Stimulated activated CD4-positive, alpha-beta T cell treated with anti-CD3 and anti-CD28 coated beads, Interleukin-15, amount 100 ng/mL, for 1 hour (primary cell): Measurements from ENCODE around the gene PDE11A.

Experiments
- DNase-seq, 2 donors: peaks; one replicate each; pipeline ENCODE4 v3.0.0-alpha.2; 2020; ENCODE audit warnings: low read depth in 1 of 2, low spot score in 1 of 2

PDE11A gene

DNA sequence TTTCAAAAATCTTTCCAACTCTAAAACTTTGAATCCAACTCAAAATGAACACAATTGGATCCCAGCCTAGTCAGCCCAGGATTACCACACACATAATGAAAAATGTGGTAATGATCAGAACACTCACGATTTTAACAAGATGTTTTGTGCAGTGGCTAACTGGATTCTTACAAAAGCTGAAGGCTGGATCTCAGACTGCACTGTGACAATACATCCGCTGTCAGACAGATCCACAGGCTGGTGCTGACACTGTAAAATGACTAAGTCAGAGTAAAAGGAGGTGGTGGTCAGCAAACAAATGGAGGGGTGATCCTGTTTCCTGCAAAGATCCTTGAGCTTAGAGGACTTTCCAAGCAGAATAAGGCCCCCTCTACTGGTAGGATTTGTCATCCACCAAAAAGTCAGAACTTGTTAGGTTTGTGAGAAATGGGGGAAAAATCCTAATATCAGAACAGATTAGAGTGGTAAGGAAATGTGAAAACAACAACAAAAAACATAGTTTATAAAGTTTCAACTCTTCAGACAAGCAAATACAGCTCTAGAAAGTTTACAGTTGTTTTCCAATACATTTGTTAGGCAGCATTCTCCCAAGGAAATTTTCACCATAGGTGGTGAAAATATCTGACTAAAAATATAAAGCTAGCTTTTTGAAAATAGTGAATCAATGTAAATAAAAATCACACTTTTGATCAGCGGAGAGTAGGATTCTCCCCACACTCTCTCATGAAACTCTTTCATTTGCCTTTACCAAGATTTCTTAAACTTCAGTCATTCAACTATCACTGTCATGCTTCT lies 468.1 kb downstream of the PDE11A start:
- no peak for DNase-seq

DNA sequence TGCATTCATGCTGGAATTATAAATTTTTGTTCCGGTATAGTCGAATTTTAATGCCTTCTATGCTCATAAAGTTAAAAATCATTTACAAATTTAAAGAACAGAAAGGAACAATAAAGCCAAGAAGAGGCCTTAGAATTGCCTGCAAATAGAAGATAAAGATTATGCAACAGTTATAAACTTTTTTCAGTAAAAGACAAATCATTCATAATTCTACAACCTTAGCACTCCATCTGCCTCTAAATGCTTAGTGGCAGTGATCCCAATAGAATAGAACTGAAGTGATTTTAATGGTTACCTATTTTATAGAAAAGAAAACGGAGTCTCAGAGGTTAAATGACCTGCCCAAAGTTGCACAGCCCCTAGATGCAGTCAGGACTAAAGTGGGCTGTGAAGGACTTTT lies 468.8 kb downstream of the PDE11A start:
- DNase-seq: no peak

DNA sequence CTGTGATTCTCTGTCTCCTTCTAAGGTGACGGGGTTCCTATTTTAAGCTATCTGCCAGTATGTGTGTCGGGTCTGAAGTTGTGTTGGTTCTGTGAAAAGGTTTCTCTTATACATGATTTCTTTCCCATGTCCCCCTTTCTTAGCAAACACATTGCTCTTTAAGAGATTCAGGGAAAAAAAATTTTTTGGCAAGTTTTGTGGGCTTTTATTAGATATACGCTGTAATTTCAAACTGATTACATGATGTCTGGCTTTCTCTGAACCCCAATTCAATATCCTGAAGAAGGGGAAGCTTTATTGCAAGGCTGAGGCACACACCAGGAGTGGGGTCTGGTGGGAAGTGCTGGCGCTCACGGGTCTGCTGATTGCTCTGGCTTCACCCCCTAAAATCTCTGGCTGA lies 469.4 kb downstream of the PDE11A start:
- DNase-seq: no peak

DNA sequence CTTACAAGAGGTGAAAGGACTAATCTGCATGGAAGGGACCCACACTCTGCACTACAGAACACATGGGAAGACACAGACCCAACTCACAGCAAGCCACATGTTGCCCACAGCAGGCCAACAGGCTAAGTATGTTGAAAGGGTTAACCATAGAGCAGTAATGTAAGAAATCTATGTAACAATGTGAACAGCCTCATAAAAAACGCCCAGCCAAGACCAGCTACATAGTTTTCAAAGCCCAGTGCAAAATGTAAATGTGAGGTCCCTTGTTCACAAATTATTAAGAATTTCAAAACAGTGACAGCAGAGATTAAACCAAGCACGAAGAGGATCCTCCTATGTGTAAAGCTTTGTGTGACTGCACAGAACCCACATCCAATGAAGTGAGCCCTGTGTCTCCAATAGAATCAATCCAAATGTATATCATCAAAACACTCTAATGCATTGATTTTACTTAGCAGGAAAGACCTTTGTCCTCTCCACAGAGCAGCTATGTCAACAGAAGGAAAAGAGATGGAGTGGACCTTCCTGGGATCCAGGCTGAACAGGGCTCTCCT lies 469.9 kb downstream of the PDE11A start:
- no peak for DNase-seq

- DNase-seq: no peak
Measured at GRCh38 chr2:177600917-177601316, 471.7 kb downstream of the PDE11A start.

DNA sequence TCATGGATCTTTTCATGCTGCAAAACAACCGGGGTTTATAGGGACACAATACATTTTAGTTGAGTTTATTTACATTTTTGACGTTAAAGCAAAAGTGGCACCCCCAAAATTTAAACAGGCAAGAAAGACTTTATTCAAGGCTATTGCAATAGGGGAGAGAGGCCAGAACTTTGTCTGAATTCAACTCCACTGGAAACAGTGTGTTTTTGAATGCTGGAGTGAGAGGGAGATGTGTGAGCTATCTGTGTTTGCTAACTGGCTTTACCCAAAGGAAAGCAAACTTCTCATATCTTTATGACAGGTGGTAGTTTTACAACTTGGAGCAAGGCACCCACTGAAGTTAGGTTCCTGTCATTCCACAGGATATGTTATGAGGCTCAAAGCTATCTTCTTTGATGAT lies 472.6 kb downstream of the PDE11A start:
- no peak for DNase-seq

DNA sequence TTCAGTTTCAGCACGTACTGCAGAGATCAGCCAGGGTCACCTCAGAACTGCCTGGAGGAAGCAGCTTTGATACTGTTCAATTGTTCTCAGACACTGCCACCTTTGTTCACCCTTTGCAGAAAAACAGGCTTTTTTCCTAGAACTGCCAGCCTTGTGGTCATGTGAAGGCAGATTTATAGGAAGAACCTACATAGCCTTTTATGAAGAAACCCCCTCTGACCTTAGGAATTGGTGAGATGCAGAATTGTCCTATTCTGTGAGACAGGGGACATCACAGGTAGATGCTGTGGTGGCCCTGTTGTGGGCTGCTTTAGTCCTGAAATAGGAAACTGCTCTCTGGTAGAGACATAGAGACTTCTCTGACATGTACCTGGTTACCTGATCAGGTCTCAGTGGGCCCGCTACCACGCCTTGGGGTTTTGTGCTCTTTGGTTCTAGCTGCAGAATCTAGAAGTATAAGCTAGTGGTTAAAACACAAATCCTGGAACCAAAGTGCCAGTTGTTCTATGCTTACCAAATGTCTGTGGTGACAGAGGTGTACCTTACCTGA lies 473.4 kb downstream of the PDE11A start:
- DNase-seq: no peak

DNA sequence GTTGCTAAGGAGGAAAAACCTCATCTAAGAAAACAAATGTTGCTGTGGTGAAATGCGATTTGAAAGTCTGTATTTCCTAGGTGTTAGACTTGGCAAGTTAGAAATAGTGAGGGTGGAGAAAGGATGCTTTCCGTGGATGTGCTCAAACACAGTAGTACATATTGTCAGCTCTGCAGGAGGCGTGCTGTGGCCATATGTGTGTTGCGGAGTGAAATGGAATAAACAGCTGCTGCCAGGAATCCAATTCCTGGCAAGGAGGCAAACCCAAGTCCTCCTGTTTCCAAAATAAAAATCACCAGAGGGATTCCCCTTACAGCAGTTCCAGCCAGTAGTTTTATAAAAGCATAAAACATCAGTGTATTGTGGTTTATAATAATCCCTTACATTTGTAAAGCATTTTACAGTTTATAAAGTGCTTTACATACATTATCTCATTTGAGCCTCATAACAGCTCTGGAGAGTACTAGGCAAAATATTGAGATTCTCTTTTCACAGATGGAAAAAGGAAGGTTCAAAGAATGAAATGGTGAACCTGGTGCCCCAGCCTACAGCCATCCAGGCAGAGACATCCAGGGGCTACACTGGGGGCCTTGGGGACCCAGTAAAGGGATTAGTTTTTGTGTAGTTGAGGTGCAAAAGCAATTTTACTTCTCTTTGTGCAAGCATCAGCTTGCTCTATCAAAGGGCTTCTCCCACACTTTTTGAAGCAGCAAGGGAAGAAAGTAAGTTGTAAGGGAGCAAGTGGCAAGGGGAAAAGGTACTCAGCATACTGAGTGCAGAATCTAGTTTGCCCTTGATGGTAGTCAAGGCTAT lies 474.0 kb downstream of the PDE11A start:
- no peak for DNase-seq

- DNase-seq: no peak
Measured at GRCh38 chr2:177597759-177598158, 474.8 kb downstream of the PDE11A start.

GRCh38 chr2:177596866-177597265 lies 475.7 kb downstream of the PDE11A start:
- DNase-seq: no peak

DNA sequence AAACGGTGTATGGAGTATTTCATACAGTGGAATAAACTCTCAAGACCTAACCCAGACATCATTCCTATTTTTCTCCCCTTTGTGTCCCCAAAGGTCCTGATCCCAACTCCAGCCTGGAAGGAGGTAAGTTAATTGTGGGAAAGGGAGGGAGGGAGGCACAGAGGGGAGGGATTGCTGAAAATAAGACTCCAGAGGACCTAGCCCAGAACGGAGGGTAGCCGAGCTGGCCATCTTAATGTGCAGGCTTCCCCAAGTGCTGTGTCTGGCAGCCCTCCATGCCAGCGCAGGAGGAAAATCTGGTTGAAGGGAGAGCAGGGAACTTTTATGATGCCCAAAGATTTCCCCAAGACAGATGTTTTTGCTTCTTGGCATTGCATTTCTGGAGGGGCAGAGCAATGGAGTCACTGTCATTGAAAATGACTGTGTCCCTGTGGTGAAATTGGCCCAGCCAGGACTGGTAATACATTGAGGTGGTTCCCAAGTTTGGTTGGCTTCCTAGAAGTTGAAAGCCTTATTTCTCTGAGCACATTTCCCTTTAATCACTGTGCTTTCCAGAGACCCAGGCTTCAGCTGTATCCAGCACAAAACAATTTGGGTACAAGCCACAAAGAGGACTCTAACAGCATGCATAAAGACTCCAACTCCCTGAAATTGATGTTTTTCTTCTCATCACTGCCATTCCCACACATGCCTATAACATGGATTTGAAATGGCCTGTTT lies 477.3 kb downstream of the PDE11A start:
- DNase-seq: no peak

DNA sequence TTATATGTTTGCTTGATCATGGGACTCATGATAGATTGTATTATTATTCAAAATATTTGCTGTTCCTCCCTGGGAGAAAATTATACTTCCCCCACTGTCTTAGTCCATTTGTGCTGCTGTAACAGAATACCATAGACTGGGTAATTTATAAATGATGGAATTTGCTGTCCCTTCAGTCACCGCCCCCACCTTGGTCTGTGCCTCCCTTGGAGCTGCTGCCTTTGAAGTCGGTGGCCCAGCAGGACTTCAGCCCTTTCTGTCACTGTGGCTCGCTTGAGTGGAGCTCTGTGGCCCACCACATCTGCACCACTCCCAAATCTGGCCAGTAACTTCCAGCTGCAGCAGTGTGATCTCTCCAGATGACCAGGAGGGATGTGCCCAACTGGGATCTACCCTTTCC lies 479.2 kb downstream of the PDE11A start:
- no peak for DNase-seq

GRCh38 chr2:177592945-177593344 lies 479.6 kb downstream of the PDE11A start:
- no peak for DNase-seq

DNA sequence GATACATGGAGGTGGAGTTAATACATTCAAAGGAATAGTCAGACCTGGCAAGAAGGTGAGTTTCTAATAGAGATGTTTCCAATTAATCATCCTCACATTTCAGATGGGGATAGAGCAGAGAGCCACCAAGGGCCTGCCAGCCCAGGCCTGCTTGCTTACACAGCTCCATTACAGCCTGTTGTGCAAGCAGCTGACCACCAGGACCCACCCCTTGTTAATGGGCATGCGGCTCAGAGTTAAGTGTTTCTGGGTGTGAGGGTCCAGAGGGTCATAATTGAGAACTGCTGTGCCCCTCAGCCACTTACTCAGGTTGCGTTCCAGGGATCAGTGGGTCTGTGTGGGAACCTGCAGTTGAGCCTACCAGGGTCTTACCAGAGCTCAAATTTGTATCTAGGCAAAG lies 480.2 kb downstream of the PDE11A start:
- DNase-seq: no peak

DNA sequence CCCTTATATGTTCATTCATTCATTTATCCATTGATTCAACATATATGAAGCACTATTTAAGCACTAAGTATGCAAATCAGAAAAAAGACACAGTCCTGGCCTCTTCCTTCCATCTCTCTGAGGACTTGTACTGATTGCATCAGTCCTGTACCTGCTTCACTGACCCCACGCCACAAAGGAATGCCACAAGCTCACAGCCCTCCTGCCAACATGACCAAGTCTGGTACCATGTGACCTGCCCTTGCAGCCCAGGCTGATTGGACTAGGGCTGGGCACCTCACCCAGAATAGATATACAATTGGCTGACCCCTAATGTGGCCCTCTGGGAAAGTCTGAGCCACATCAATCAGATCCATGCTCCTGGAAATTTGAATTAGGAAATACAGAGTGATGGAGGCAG lies 483.4 kb downstream of the PDE11A start:
- no peak for DNase-seq

GRCh38 chr2:177588671-177589070 lies 483.9 kb downstream of the PDE11A start:
- no peak for DNase-seq

GRCh38 chr2:177587371-177587770 lies 485.2 kb downstream of the PDE11A start:
- DNase-seq: no peak

GRCh38 chr2:177586154-177586553 lies 486.4 kb downstream of the PDE11A start:
- no peak for DNase-seq

DNA sequence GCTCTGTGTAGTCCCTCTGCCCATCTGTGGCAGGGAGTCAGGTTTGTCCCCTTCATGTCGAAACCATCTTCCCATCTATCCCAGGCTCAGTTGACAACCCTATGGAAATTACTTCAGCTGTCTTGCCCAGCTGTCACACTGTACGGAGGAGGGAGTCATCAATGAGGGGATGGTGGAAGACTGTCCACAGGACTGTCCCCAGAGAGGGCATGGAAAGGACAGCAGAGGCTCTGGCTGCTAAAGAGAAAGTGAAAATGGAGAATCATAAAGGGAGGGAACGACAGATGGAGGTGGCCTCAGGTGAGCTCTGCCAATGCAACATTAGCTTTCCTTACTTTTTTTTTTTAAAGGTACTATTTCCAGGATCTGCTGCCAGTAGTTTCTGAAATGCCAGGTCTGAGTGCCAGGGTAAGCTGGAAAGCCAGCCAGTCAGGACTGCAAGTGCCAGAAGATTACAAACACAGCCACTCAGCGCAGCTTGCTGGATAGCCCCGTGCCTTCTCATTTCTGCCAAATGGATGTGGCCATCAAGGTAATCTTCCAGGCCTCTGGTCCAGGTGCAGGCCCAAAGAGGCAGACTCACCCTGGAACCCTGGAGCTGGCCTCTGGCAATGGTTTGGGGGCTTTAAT lies 487.2 kb downstream of the PDE11A start:
- DNase-seq: no peak

GRCh38 chr2:177584030-177584692 lies 488.4 kb downstream of the PDE11A start:
- no peak for DNase-seq
